ENCODE data around the gene MYH10.

Gene MYH10

DNA sequence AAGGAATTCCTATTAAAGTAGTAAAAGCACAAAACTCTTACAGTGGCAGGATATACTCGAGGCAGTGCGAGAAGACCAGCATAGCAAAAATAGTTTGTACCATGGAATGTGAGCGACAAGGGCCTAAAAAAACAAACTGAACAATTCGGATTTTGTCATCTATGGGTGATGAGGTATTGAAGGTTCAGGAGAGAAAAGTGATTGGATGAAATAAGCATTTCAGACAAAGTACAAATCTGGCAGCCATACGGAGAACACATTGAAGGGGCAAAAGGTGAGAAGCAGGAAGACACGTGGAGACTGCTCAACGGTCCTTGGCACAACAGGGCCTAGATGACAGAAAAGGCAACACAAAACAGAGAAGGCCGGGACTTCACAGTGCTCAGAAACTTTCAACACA, 22.5 kb downstream of the MYH10 start:
- no peak overlapping the region for H3K9ac ChIP-seq (ENCODE audit: insufficient read length, low read depth)
- no peaks in the 10 kb centered on the region for H3K27me3 ChIP-seq (ENCODE audit: insufficient read depth, insufficient read length)
- H3K9me3 ChIP-seq (ENCODE audit: insufficient read depth, low read length), result no peaks in the 10 kb centered on the region
- TF ChIP-seq SUZ12 (IDR thresholded peaks at IDR 0.05; ENCODE audit: extremely low read depth, insufficient read depth, insufficient read length) (no peak), YY1 (IDR thresholded peaks at IDR 0.05; ENCODE audit: insufficient read depth, insufficient read length) (no peak), ZNF274 (IDR thresholded peaks at IDR 0.05; ENCODE audit: low read depth, low read length) (no peak)
- no peak for DNase-seq (ENCODE audit: low read depth, low spot score)
- no peak overlapping the region for H3K4me3 ChIP-seq (ENCODE audit: insufficient read length, low read depth)
- no peaks in the 10 kb centered on the region for H3K4me1 ChIP-seq (ENCODE audit: insufficient read depth, insufficient read length)
- H3K36me3 ChIP-seq (ENCODE audit: insufficient read depth, insufficient read length, low read length), result peaks cover 25% of the 10 kb centered on the region

- Histone ChIP-seq H3K9ac (ENCODE audit: insufficient read length, low read depth) (no peak overlapping the region), H3K36me3 (ENCODE audit: insufficient read depth, insufficient read length, low read length) (peaks cover 37% of the 10 kb centered on the region), H3K4me3 (ENCODE audit: insufficient read length, low read depth) (no peak overlapping the region), H3K4me1 (ENCODE audit: insufficient read depth, insufficient read length) (no peaks in the 10 kb centered on the region), H3K9me3 (ENCODE audit: insufficient read depth, low read length) (no peaks in the 10 kb centered on the region), H3K27me3 (ENCODE audit: insufficient read depth, insufficient read length) (no peaks in the 10 kb centered on the region)
- TF ChIP-seq ZNF274 (IDR thresholded peaks at IDR 0.05; ENCODE audit: low read depth, low read length) (no peak), YY1 (IDR thresholded peaks at IDR 0.05; ENCODE audit: insufficient read depth, insufficient read length) (no peak)
- no peak for DNase-seq (ENCODE audit: low read depth, low spot score)
Measured at GRCh38 chr17:8606401-8606800, 24.1 kb downstream of the MYH10 start.

GRCh38 chr17:8602679-8603078, 27.8 kb downstream of the MYH10 start:
- Histone ChIP-seq H3K9me3 (ENCODE audit: insufficient read depth, low read length) (no peaks in the 10 kb centered on the region), H3K27me3 (ENCODE audit: insufficient read depth, insufficient read length) (no peaks in the 10 kb centered on the region), H3K9ac (ENCODE audit: insufficient read length, low read depth) (no peak overlapping the region), H3K36me3 (ENCODE audit: insufficient read depth, insufficient read length, low read length) (peaks cover 50% of the 10 kb centered on the region), H3K4me3 (ENCODE audit: insufficient read length, low read depth) (no peak overlapping the region), H3K4me1 (ENCODE audit: insufficient read depth, insufficient read length) (no peaks in the 10 kb centered on the region)
- no peak for TF ChIP-seq ZNF274 (IDR thresholded peaks at IDR 0.05; ENCODE audit: low read depth, low read length)
- TF ChIP-seq SUZ12 (IDR thresholded peaks at IDR 0.05; ENCODE audit: extremely low read depth, insufficient read depth, insufficient read length), result no peak
- no peak for TF ChIP-seq YY1 (IDR thresholded peaks at IDR 0.05; ENCODE audit: insufficient read depth, insufficient read length)
- no peak for DNase-seq (ENCODE audit: low read depth, low spot score)

- TF ChIP-seq ZNF274 (IDR thresholded peaks at IDR 0.05; ENCODE audit: low read depth, low read length), result no peak
- no peak for TF ChIP-seq YY1 (IDR thresholded peaks at IDR 0.05; ENCODE audit: insufficient read depth, insufficient read length)
- no peak for TF ChIP-seq SUZ12 (IDR thresholded peaks at IDR 0.05; ENCODE audit: extremely low read depth, insufficient read depth, insufficient read length)
- no peaks in the 10 kb centered on the region for H3K4me1 ChIP-seq (ENCODE audit: insufficient read depth, insufficient read length)
- no peak overlapping the region for H3K4me3 ChIP-seq (ENCODE audit: insufficient read length, low read depth)
- H3K9me3 ChIP-seq (ENCODE audit: insufficient read depth, low read length), result no peaks in the 10 kb centered on the region
- H3K9ac ChIP-seq (ENCODE audit: insufficient read length, low read depth), result no peak overlapping the region
- no peak for DNase-seq (ENCODE audit: low read depth, low spot score)
- no peaks in the 10 kb centered on the region for H3K27me3 ChIP-seq (ENCODE audit: insufficient read depth, insufficient read length)
- peaks cover 49% of the 10 kb centered on the region for H3K36me3 ChIP-seq (ENCODE audit: insufficient read depth, insufficient read length, low read length)
Measured at GRCh38 chr17:8599351-8600011, 31.0 kb downstream of the MYH10 start.

DNA sequence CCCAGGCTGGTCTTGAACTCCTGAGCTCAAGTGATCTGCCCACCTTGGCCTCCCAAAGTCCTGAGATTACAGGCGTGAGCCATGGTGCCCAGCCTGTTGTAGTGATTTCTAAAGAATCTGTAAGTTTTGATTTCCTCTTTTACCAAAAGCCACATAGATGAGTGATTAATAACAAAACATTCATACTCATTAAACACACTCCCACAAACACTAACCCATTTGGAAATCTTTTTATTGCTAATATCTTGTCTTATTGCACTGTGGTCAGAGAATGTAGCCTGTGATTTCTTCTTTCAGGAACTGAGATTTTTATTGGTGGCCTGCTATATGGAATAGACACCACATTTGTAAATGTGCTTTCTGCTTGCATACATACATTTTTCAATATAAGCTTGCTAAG, 31.6 kb downstream of the MYH10 start:
- no peak for TF ChIP-seq ZNF274 (IDR thresholded peaks at IDR 0.05; ENCODE audit: low read depth, low read length)
- no peak for TF ChIP-seq YY1 (IDR thresholded peaks at IDR 0.05; ENCODE audit: insufficient read depth, insufficient read length)
- no peak for TF ChIP-seq SUZ12 (IDR thresholded peaks at IDR 0.05; ENCODE audit: extremely low read depth, insufficient read depth, insufficient read length)
- no peak overlapping the region for H3K9ac ChIP-seq (ENCODE audit: insufficient read length, low read depth)
- H3K9me3 ChIP-seq (ENCODE audit: insufficient read depth, low read length), result no peaks in the 10 kb centered on the region
- no peaks in the 10 kb centered on the region for H3K4me1 ChIP-seq (ENCODE audit: insufficient read depth, insufficient read length)
- H3K27me3 ChIP-seq (ENCODE audit: insufficient read depth, insufficient read length), result no peaks in the 10 kb centered on the region
- H3K36me3 ChIP-seq (ENCODE audit: insufficient read depth, insufficient read length, low read length), result peaks cover 44% of the 10 kb centered on the region
- DNase-seq (ENCODE audit: low read depth, low spot score), result no peak
- H3K4me3 ChIP-seq (ENCODE audit: insufficient read length, low read depth), result no peak overlapping the region

GRCh38 chr17:8593830-8594229, 36.7 kb downstream of the MYH10 start:
- TF ChIP-seq YY1 (IDR thresholded peaks at IDR 0.05; ENCODE audit: insufficient read depth, insufficient read length), result no peak
- no peak for TF ChIP-seq SUZ12 (IDR thresholded peaks at IDR 0.05; ENCODE audit: extremely low read depth, insufficient read depth, insufficient read length)
- TF ChIP-seq ZNF274 (IDR thresholded peaks at IDR 0.05; ENCODE audit: low read depth, low read length), result no peak
- no peak for DNase-seq (ENCODE audit: low read depth, low spot score)
- Histone ChIP-seq H3K9me3 (ENCODE audit: insufficient read depth, low read length) (no peaks in the 10 kb centered on the region), H3K36me3 (ENCODE audit: insufficient read depth, insufficient read length, low read length) (peaks cover 20% of the 10 kb centered on the region), H3K4me1 (ENCODE audit: insufficient read depth, insufficient read length) (no peaks in the 10 kb centered on the region), H3K27me3 (ENCODE audit: insufficient read depth, insufficient read length) (no peaks in the 10 kb centered on the region), H3K9ac (ENCODE audit: insufficient read length, low read depth) (no peak overlapping the region), H3K4me3 (ENCODE audit: insufficient read length, low read depth) (no peak overlapping the region)

DNA sequence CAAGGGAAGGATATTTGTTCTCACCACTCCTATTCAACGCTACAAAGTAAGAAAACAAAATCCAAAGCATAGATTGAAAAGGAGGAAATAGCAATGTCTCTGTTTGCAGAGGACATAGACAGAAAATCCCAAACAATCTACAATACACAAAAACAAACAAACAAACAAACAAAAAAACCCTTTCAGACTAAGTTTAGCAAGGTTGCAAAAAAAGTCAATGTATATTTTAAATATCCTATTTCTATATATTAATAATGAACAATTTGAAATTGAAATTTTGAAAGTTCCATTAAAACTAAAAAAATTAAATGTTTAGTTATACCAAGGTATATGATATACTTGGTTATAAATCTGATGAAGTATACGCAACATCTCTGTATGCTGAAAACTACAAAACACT, 37.2 kb downstream of the MYH10 start:
- TF ChIP-seq ZNF274 (IDR thresholded peaks at IDR 0.05; ENCODE audit: low read depth, low read length), result no peak
- no peak for TF ChIP-seq YY1 (IDR thresholded peaks at IDR 0.05; ENCODE audit: insufficient read depth, insufficient read length)
- no peak for TF ChIP-seq SUZ12 (IDR thresholded peaks at IDR 0.05; ENCODE audit: extremely low read depth, insufficient read depth, insufficient read length)
- no peaks in the 10 kb centered on the region for H3K27me3 ChIP-seq (ENCODE audit: insufficient read depth, insufficient read length)

More for the DNA sequence above, 37.2 kb downstream of the MYH10 start:
- no peak for DNase-seq (ENCODE audit: low read depth, low spot score)
- Histone ChIP-seq H3K4me3 (ENCODE audit: insufficient read length, low read depth) (no peak overlapping the region), H3K9ac (ENCODE audit: insufficient read length, low read depth) (no peak overlapping the region), H3K9me3 (ENCODE audit: insufficient read depth, low read length) (no peaks in the 10 kb centered on the region), H3K4me1 (ENCODE audit: insufficient read depth, insufficient read length) (no peaks in the 10 kb centered on the region), H3K36me3 (ENCODE audit: insufficient read depth, insufficient read length, low read length) (peaks cover 24% of the 10 kb centered on the region)

Measured in NT2/D1 (cell line).